HFFc6 (cell line): ENCODE data around the gene DBNL. TPM values are rescaled to one million over a fixed set of nuclear protein-coding genes. Genes with fewer than 3 reads are reported as not detected.

Experiments
- DNase-seq: peaks from one replicate; pipeline ENCODE4 v3.0.0-alpha.2; 2018
- H3K27ac Mint-ChIP-seq: 2 replicates; pipeline ENCODE4 v1.8.0; 2020; ENCODE audit warnings: mild to moderate bottlenecking, mixed read lengths
- H3K27me3 Mint-ChIP-seq: 2 replicates; pipeline ENCODE4 v1.8.0; 2021; ENCODE audit warnings: mild to moderate bottlenecking, moderate library complexity, mixed read lengths; ENCODE audit not compliant: insufficient read depth
- H3K36me3 Mint-ChIP-seq: 2 replicates; pipeline ENCODE4 v1.8.0; 2021; ENCODE audit warnings: low read depth, mixed read lengths
- H3K4me1 Mint-ChIP-seq: 2 replicates; pipeline ENCODE4 v1.8.0; 2020; ENCODE audit warnings: low read depth, mixed read lengths
- H3K4me3 Mint-ChIP-seq: 2 replicates; pipeline ENCODE4 v1.8.0; 2020; ENCODE audit warnings: mild to moderate bottlenecking, moderate library complexity, mixed read lengths
- H3K9me3 Mint-ChIP-seq: 2 replicates; pipeline ENCODE4 v1.8.0; 2020; ENCODE audit warnings: mild to moderate bottlenecking, mixed read lengths
- total RNA-seq, 6 experiments: library from RNA; stranded (reverse); fragmentation: NEBNext Ultra II Directional; extraction: Animal tissue kit (Norgen Biotek cat#: 25700); gene quantifications; 2 replicates in 1 of 6; 3 replicates in 5 of 6; pipeline ENCODE4 v1.2.3, GENCODE V29; 2021
- TF ChIP-seq, protein P1 (sequence below): fragments of 200-600 bp; sonication (generic); IDR thresholded peaks from 2 replicates; pipeline ENCODE4 v1.5.0; 2021; ENCODE audit warnings: antibody characterized with exemption, mild to moderate bottlenecking

The DBNL gene
- total RNA-seq, 6 experiments from 2014 or later = 146 to 167 (median 153) TPM

- Mint-ChIP-seq H3K27ac (no peak overlapping the region), H3K4me3 (no peak overlapping the region), H3K9me3 (no peaks in the 10 kb centered on the region), H3K27me3 (no peaks in the 10 kb centered on the region), H3K36me3 (peaks cover 32% of the 10 kb centered on the region), H3K4me1 (no peaks in the 10 kb centered on the region)
- DNase-seq = no peak
- TF ChIP-seq, protein P1, sequence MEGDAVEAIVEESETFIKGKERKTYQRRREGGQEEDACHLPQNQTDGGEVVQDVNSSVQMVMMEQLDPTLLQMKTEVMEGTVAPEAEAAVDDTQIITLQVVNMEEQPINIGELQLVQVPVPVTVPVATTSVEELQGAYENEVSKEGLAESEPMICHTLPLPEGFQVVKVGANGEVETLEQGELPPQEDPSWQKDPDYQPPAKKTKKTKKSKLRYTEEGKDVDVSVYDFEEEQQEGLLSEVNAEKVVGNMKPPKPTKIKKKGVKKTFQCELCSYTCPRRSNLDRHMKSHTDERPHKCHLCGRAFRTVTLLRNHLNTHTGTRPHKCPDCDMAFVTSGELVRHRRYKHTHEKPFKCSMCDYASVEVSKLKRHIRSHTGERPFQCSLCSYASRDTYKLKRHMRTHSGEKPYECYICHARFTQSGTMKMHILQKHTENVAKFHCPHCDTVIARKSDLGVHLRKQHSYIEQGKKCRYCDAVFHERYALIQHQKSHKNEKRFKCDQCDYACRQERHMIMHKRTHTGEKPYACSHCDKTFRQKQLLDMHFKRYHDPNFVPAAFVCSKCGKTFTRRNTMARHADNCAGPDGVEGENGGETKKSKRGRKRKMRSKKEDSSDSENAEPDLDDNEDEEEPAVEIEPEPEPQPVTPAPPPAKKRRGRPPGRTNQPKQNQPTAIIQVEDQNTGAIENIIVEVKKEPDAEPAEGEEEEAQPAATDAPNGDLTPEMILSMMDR = no peak
Measured at GRCh38 chr7:44057181-44057848, 12.8 kb downstream of the DBNL start.

GRCh38 chr7:44057849-44058758 lies 13.6 kb downstream of the DBNL start:
- H3K27ac Mint-ChIP-seq = no peak overlapping the region
- H3K4me3 Mint-ChIP-seq = no peak overlapping the region
- no peaks in the 10 kb centered on the region; the same call in 1 of the 2 replicates for H3K27me3 Mint-ChIP-seq
- no peak for DNase-seq
- TF ChIP-seq, protein P1 = no peak
- peaks cover 32% of the 10 kb centered on the region for H3K36me3 Mint-ChIP-seq
- H3K4me1 Mint-ChIP-seq = no peaks in the 10 kb centered on the region
- H3K9me3 Mint-ChIP-seq = no peaks in the 10 kb centered on the region

DNA sequence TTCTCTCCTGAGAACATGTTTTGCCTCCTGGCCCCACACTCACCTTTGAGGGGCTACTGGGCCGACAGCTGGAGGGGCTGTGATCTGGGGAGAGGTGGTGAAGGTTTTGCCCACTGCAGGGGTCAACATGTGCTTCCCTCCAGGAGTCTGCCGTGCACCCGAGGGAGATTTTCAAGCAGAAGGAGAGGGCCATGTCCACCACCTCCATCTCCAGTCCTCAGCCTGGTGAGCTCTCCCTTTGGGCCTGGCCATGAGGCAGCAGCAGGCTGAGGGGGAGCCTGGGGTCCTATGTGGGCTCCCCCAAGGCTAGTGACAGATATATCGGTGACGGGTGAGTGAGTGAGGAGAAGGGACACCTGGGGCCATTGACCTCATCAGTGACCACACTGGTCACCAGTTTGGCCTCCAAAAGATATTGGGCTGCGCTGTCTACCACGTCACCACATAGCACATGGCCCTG lies 14.3 kb downstream of the DBNL start:
- TF ChIP-seq, protein P1 = no peak
- H3K4me3 Mint-ChIP-seq = no peak overlapping the region
- peaks cover 32% of the 10 kb centered on the region for H3K36me3 Mint-ChIP-seq
- DNase-seq = no peak
- no peak overlapping the region for H3K27ac Mint-ChIP-seq
- no peaks in the 10 kb centered on the region for H3K4me1 Mint-ChIP-seq
- no peaks in the 10 kb centered on the region for H3K9me3 Mint-ChIP-seq
- H3K27me3 Mint-ChIP-seq = no peaks in the 10 kb centered on the region; the same call in 1 of the 2 replicates

DNA sequence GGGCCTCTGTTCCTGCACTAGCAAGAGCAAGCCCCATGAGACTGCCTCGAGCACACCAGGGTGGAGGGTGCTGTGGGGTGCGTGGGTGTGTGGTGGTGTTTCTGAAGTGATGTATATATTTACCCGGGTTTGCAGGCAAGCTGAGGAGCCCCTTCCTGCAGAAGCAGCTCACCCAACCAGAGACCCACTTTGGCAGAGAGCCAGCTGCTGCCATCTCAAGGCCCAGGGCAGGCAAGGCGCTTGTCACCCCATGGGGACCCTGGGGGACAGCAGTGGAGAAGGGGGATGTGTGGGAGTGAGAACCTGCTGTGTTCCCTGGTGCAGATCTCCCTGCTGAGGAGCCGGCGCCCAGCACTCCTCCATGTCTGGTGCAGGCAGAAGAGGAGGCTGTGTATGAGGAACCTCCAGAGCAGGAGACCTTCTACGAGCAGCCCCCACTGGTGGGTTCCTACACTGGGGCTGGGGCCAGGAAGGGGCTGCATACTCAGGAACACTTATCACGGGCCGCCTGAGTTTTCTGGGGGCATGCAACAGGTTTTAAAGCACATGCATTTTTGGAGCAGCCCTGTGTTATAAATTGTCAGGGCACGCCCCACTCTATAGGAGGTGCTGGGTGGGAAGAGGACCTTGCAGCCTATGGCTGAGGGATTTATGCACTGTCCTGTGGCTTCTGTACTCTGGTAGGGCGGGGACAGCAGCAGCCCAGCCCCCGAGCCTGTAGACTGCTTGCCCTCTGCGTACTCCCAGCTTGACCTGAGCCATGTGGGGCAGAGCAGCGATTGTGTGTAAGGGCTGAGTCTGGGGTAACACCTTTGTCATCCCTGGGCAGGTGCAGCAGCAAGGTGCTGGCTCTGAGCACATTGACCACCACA lies 15.0 kb downstream of the DBNL start:
- no peak overlapping the region for H3K4me3 Mint-ChIP-seq
- TF ChIP-seq, protein P1 = no peak
- no peak for DNase-seq
- H3K9me3 Mint-ChIP-seq = no peaks in the 10 kb centered on the region
- H3K4me1 Mint-ChIP-seq = no peaks in the 10 kb centered on the region
- peaks cover 32% of the 10 kb centered on the region for H3K36me3 Mint-ChIP-seq
- H3K27ac Mint-ChIP-seq = no peak overlapping the region
- H3K27me3 Mint-ChIP-seq = no peaks in the 10 kb centered on the region; the same call in none of the 2 replicates
